ENCODE data around the gene CISH.

GRCh38 chr3:50630877-50631276 is 19.3 kb upstream of the CISH start:
- TF ChIP-seq CTCF (conservative IDR thresholded peaks at IDR 0.05; ENCODE audit: low read depth, low read length) (peak; percentile 22; the same call in 1 of the 2 replicates), EZH2 (IDR thresholded peaks at IDR 0.05; ENCODE audit: low read length, unreplicated experiment) (no peak), EZH2phosphoT487 (IDR thresholded peaks at IDR 0.05; ENCODE audit: borderline replicate concordance, low read length) (no peak)

All from PC-3 (cell line).